Neural progenitor cell (in vitro differentiated cells): ENCODE data around the gene HMGA1. TPM values are rescaled to one million over a fixed set of nuclear protein-coding genes. Genes with fewer than 3 reads are reported as not detected.

Source experiments
- DNase-seq: peaks from one replicate; pipeline ENCODE4 v3.0.0-alpha.2; 2016; ENCODE audit warnings: low spot score
- H2AFZ ChIP-seq: fragments of 200-600 bp; sonication (generic); replicated peaks from 2 replicates; pipeline ENCODE4 v1.6.1; 2016; ENCODE audit warnings: antibody characterized with exemption
- H3F3A ChIP-seq: fragments of 200-600 bp; sonication (generic); 2 replicates; pipeline ENCODE4 v1.6.1; 2016; ENCODE audit warnings: antibody characterized with exemption, low read depth
- H3K27ac ChIP-seq: fragments of 200-600 bp; sonication (generic); 2 replicates; pipeline ENCODE4 v1.5.1; 2016; ENCODE audit warnings: mild to moderate bottlenecking
- H3K27me3 ChIP-seq: fragments of 200-600 bp; sonication (generic); 2 replicates; pipeline ENCODE4 v1.6.1; 2016; ENCODE audit warnings: mild to moderate bottlenecking, moderate library complexity
- H3K36me3 ChIP-seq: fragments of 200-600 bp; sonication (generic); 2 replicates; pipeline ENCODE4 v1.5.1; 2016
- H3K4me1 ChIP-seq: fragments of 200-600 bp; sonication (generic); 2 replicates; pipeline ENCODE4 v1.6.1; 2016; ENCODE audit warnings: mixed run types
- H3K4me2 ChIP-seq: fragments of 200-600 bp; sonication (generic); 2 replicates; pipeline ENCODE4 v1.6.1; 2016
- H3K4me3 ChIP-seq: fragments of 200-600 bp; sonication (generic); 2 replicates; pipeline ENCODE4 v1.5.1; 2016
- H3K79me2 ChIP-seq: fragments of 200-600 bp; sonication (generic); 2 replicates; pipeline ENCODE4 v1.6.1; 2016; ENCODE audit warnings: low read depth
- H3K9ac ChIP-seq: fragments of 200-600 bp; sonication (generic); 2 replicates; pipeline ENCODE4 v1.6.1; 2016
- H3K9me3 ChIP-seq: fragments of 200-600 bp; sonication (generic); 2 replicates; pipeline ENCODE4 v1.5.1; 2016; ENCODE audit warnings: low read depth
- H4K20me1 ChIP-seq: fragments of 200-600 bp; sonication (generic); 2 replicates; pipeline ENCODE4 v1.6.1; 2016; ENCODE audit warnings: low read depth
- H3K27ac Mint-ChIP-seq: 3 replicates; pipeline ENCODE4 v1.8.0; 2021; ENCODE audit warnings: mixed read lengths
- H3K27me3 Mint-ChIP-seq: 2 replicates; pipeline ENCODE4 v1.8.0; 2022; ENCODE audit warnings: low read depth, mild to moderate bottlenecking, inconsistent platforms, moderate library complexity, mixed read lengths; ENCODE audit not compliant: insufficient read depth
- H3K36me3 Mint-ChIP-seq: 3 replicates; pipeline ENCODE4 v1.8.0; 2021; ENCODE audit warnings: mixed read lengths
- H3K4me1 Mint-ChIP-seq: 3 replicates; pipeline ENCODE4 v1.8.0; 2021; ENCODE audit warnings: mixed read lengths
- H3K4me3 Mint-ChIP-seq: 3 replicates; pipeline ENCODE4 v1.8.0; 2021; ENCODE audit warnings: mild to moderate bottlenecking, moderate library complexity, mixed read lengths
- H3K9me3 Mint-ChIP-seq: 3 replicates; pipeline ENCODE4 v1.8.0; 2020; ENCODE audit warnings: mixed read lengths
- CTCF ChIP-seq: fragments of 200-600 bp; sonication (generic); IDR thresholded peaks from 2 replicates; pipeline ENCODE4 v1.5.1; 2017; ENCODE audit warnings: antibody characterized with exemption, mild to moderate bottlenecking
- EZH2 ChIP-seq: fragments of 200-600 bp; sonication (generic); IDR thresholded peaks from 2 replicates; pipeline ENCODE4 v1.6.1; 2017; ENCODE audit warnings: antibody characterized with exemption, mild to moderate bottlenecking, moderate library complexity
- EZH2phosphoT487 ChIP-seq: fragments of 200-600 bp; sonication (generic); IDR thresholded peaks from 2 replicates; pipeline ENCODE4 v1.6.1; 2017; ENCODE audit warnings: antibody characterized with exemption
- total RNA-seq: library from RNA; depleted of rRNA; stranded (reverse); fragments of >200 nt; gene quantifications from 2 replicates; pipeline ENCODE4 v1.2.3, GENCODE V29; 2015; ENCODE audit warnings: low replicate concordance

HMGA1 gene
- total RNA-seq, 1 donor from 2014 or later: 417 TPM

GRCh38 chr6:34285448-34286164 is 48.9 kb downstream of the HMGA1 start:
- no peak overlapping the region for H3K9ac ChIP-seq
- no peaks in the 10 kb centered on the region for H3K27me3 ChIP-seq
- H3K9me3 ChIP-seq: no peaks in the 10 kb centered on the region
- Mint-ChIP-seq H3K9me3 (no peaks in the 10 kb centered on the region), H3K4me3 (no peak overlapping the region), H3K27me3 (peaks cover 2% of the 10 kb centered on the region), H3K4me1 (no peaks in the 10 kb centered on the region), H3K27ac (peak overlapping the region; percentile 15), H3K36me3 (peaks cover 25% of the 10 kb centered on the region)
- H3K4me3 ChIP-seq: no peak overlapping the region
- no peak overlapping the region for H2AFZ ChIP-seq
- TF ChIP-seq EZH2 (no peak), EZH2phosphoT487 (no peak), CTCF (no peak)
- no peaks in the 10 kb centered on the region for H3K4me1 ChIP-seq
- no peaks in the 10 kb centered on the region for H4K20me1 ChIP-seq
- H3K79me2 ChIP-seq: no peaks in the 10 kb centered on the region
- no peak for DNase-seq
- H3K36me3 ChIP-seq: no peaks in the 10 kb centered on the region
- no peaks in the 10 kb centered on the region for H3F3A ChIP-seq
- no peak overlapping the region for H3K4me2 ChIP-seq
- H3K27ac ChIP-seq: no peak overlapping the region

DNA sequence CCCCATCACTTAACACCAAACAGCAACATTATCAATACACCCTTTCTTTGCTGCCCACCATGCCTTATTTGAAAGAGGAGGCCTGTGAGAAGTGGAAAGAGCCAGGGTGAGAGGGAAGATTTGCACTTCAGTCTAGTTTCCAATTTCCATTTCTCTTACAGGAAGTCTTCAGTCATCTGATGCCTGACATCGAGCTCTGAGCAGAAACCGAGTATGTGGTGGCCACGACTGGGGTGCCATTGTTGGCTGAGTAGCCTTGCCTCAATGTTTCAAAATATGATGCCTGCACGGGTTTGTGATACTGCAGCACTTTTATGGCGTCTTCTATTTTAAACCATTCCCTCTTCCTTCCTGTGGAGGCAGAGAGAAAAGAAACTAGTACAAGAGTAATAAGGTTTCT is 51.9 kb downstream of the HMGA1 start:
- H3K27ac ChIP-seq: no peak overlapping the region
- H3K27ac Mint-ChIP-seq: no peak overlapping the region
- no peaks in the 10 kb centered on the region for H3K4me1 Mint-ChIP-seq
- DNase-seq: no peak
- H3K4me3 ChIP-seq: no peak overlapping the region
- H4K20me1 ChIP-seq: no peaks in the 10 kb centered on the region
- H3K4me1 ChIP-seq: no peaks in the 10 kb centered on the region
- H3K79me2 ChIP-seq: no peaks in the 10 kb centered on the region
- no peak overlapping the region for H2AFZ ChIP-seq
- no peaks in the 10 kb centered on the region for H3F3A ChIP-seq
- H3K9me3 Mint-ChIP-seq: no peaks in the 10 kb centered on the region
- no peak for TF ChIP-seq EZH2phosphoT487
- TF ChIP-seq CTCF: no peak
- TF ChIP-seq EZH2: no peak
- H3K9ac ChIP-seq: no peak overlapping the region
- H3K36me3 Mint-ChIP-seq: peaks cover 30% of the 10 kb centered on the region
- H3K9me3 ChIP-seq: no peaks in the 10 kb centered on the region
- H3K27me3 Mint-ChIP-seq: peaks cover 2% of the 10 kb centered on the region
- no peaks in the 10 kb centered on the region for H3K36me3 ChIP-seq
- H3K4me3 Mint-ChIP-seq: no peak overlapping the region
- H3K4me2 ChIP-seq: no peak overlapping the region
- no peaks in the 10 kb centered on the region for H3K27me3 ChIP-seq

- no peak overlapping the region for H3K4me3 ChIP-seq
- no peaks in the 10 kb centered on the region for H3K27me3 Mint-ChIP-seq
- no peaks in the 10 kb centered on the region for H3K4me1 Mint-ChIP-seq
- no peak overlapping the region for H3K4me2 ChIP-seq
- H3K27me3 ChIP-seq: no peaks in the 10 kb centered on the region
- H3K9ac ChIP-seq: no peak overlapping the region
- H3K9me3 Mint-ChIP-seq: no peaks in the 10 kb centered on the region
- H3K4me1 ChIP-seq: no peaks in the 10 kb centered on the region
- TF ChIP-seq EZH2 (no peak), EZH2phosphoT487 (no peak), CTCF (no peak)
- H3F3A ChIP-seq: no peaks in the 10 kb centered on the region
- H3K36me3 ChIP-seq: no peaks in the 10 kb centered on the region
- no peak overlapping the region for H3K27ac ChIP-seq
- no peaks in the 10 kb centered on the region for H4K20me1 ChIP-seq
- H3K27ac Mint-ChIP-seq: no peak overlapping the region
- H2AFZ ChIP-seq: no peak overlapping the region
- H3K79me2 ChIP-seq: no peaks in the 10 kb centered on the region
- no peak overlapping the region for H3K4me3 Mint-ChIP-seq
- no peaks in the 10 kb centered on the region for H3K9me3 ChIP-seq
- no peak for DNase-seq
- H3K36me3 Mint-ChIP-seq: peaks cover 26% of the 10 kb centered on the region
These were observed 52.5 kb downstream of the HMGA1 start for GRCh38 chr6:34289137-34289536.
